GM12865 (cell line): ENCODE data around the gene ACOT11.

Source experiments
- DNase-seq: peaks from one replicate; pipeline ENCODE4 v3.0.0; 2010; ENCODE audit warnings: low read depth
- H3K4me3 ChIP-seq: 2 replicates; pipeline ENCODE4 v1.5.1; 2011; ENCODE audit warnings: mild to moderate bottlenecking, low read depth, low read length, control low read depth
- TF ChIP-seq, protein P1 (sequence below): IDR thresholded peaks from 2 replicates; pipeline ENCODE4 v1.5.1; 2011; ENCODE audit warnings: low read length, control low read depth, low read depth, inconsistent platforms; ENCODE audit not compliant: insufficient read depth; ENCODE audit errors: missing control alignments

Gene ACOT11

DNA sequence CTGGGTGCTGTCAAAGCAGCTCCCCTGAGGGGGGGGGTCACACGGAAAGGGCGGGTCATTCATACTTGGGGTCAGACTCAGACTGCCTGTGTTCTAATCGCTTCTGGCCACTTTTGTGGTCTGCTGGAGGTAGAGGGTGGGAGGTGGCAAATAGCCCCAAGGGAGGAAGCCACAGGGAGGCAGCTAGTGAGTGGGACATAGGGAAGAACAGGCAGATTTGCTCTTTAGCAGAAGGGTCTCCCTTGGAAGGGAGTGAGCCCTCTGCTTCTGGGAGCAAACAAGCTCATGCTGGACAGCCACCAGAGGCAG is 24.5 kb downstream of the ACOT11 start:
- no peak for DNase-seq
- no peak overlapping the region for H3K4me3 ChIP-seq
- TF ChIP-seq, protein P1, sequence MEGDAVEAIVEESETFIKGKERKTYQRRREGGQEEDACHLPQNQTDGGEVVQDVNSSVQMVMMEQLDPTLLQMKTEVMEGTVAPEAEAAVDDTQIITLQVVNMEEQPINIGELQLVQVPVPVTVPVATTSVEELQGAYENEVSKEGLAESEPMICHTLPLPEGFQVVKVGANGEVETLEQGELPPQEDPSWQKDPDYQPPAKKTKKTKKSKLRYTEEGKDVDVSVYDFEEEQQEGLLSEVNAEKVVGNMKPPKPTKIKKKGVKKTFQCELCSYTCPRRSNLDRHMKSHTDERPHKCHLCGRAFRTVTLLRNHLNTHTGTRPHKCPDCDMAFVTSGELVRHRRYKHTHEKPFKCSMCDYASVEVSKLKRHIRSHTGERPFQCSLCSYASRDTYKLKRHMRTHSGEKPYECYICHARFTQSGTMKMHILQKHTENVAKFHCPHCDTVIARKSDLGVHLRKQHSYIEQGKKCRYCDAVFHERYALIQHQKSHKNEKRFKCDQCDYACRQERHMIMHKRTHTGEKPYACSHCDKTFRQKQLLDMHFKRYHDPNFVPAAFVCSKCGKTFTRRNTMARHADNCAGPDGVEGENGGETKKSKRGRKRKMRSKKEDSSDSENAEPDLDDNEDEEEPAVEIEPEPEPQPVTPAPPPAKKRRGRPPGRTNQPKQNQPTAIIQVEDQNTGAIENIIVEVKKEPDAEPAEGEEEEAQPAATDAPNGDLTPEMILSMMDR = no peak

DNA sequence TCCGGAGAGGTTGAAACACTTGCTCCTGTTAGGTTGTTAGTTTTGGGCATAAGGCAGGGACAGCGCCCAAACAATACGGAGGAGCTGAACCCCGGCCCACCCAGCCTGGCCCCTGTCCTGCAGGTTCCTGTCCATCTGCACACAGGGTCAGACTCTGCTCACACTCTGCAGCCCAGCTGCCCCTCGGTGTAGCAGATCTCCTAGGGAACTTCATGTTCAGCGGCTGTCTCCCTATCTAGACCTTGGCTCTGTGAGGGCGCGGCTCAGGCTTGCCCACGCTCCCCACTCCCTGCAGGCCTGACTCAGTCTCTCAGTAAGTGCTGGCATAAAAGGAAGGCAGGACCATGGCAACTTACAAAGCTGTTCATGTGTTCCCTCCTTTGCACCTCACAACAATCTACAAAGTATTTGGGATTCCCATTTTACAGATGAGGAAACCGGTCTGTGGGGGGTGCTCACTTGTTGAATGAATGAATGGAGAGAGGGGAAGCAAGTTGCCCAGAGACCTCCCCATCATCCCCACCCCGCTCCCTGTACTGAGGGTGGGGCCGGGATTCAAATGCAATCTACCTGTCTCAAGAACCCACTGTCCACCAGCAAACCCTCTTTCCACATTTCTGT is 26.2 kb downstream of the ACOT11 start:
- no peak overlapping the region for H3K4me3 ChIP-seq
- TF ChIP-seq, protein P1 = no peak
- DNase-seq = no peak

DNA sequence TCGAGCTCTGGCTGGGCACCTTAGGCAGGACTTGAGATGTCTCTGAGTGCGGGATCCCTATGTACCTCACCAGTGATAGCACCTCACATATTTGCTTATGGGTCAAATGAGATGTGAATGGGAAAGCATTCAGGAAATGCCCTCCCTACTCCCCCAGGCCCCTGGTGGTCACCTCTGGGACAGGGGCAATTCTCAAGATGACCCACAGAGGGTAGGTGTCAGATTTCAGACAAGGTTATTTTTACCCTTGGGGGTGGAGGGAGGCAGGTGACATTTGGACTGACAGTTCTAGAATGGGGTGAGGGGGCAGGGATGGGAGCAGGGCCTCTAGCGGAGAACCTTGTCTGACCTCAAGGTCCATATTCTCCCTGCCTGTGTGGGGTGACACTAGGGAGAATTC is 27.1 kb downstream of the ACOT11 start:
- no peak for DNase-seq
- TF ChIP-seq, protein P1 = no peak
- H3K4me3 ChIP-seq = no peak overlapping the region

DNA sequence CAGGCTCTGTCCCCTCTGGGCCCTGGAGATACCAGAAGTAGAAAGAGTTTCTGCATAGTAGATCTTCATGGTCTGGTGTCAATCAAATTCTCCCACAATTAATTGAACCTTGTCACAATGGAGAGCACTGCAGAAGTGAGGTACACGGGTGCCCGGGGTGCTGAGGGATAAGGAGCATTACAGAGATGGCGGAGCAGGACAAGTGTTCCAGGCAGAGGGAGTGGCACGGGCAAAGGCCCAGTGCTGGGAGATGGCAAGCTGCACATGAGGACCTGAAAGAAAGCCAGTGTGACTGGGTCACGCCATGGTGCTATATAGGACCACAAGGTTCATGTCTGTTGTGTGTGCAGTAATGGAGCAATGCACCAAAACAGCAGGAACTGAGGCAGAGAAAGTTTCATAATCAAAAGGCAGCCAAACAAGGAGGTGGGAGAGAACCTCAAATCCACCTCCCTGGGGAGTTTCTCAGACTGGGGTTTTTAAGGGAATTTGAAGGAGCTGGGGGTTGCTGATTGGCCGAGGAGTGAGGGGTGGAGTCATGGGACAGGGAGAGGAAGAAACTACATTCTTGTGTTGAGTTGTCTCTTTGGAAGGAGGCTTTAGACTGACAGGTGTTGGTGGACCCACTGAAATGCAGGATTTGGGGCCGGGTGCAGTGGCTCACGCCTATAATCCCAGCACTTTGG is 27.7 kb downstream of the ACOT11 start:
- DNase-seq = no peak
- no peak overlapping the region for H3K4me3 ChIP-seq
- TF ChIP-seq, protein P1 = no peak

DNA sequence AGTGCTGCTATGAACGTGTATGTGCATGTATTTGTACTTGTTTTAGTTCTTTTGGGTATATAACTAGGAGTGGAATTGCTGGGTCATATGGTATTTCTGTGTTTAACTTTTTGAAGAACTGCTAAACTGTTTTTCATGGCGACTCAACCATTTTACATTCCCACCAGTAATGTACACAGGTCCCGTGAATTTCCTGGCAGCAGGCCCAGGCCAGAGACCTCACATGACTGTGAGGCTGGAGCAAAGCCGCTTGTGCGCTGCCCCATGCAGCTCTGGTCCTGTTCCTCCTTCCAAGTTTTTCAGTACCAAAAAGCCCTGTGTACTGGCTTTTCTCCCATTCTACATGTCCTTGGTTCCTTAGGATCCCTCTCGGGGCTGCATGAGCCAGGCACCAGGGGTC is 29.6 kb downstream of the ACOT11 start:
- TF ChIP-seq, protein P1 = no peak
- DNase-seq = no peak
- H3K4me3 ChIP-seq = no peak overlapping the region

DNA sequence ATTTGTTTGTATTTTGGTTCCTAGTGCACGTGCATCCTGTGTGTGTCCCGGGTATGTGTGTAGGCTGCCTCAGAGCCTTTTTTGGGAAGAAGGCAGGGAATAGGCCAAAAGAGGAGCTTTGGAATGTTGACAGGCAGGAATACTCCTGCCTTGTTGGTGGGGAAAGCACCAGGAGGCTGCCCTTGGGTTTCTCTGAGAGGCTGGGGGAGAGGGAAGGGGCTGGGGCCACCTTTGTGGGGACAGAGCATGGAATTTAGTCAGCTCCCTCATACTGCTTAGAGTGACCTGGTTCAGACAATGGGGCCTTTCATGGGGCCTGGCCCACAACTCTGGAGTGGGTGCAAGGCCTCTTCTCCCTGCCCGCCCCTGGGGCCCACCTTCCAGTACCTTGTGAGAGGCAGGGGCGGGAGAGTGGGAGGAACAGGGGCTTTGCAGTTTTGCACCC is 31.3 kb downstream of the ACOT11 start:
- H3K4me3 ChIP-seq = no peak overlapping the region
- DNase-seq = no peak
- TF ChIP-seq, protein P1 = no peak
